Right lobe of liver (tissue), 4 donors: ENCODE data around the gene P2RX3.

ENCODE experiments used
- CTCF ChIP-seq, 4 donors: fragments of 200-600 bp in 3 of 4; fragments of 450-650 bp in 1 of 4; IDR thresholded peaks; one replicate each; pipeline versions ENCODE4 v1.5.1 to v1.8.0; 2016 to 2022; ENCODE audit warnings: antibody characterized with exemption in 4 of 4, mild to moderate bottlenecking in 2 of 4
- POLR2A ChIP-seq: fragments of 450-650 bp; IDR thresholded peaks from one replicate; pipeline ENCODE4 v1.6.1; 2017; ENCODE audit warnings: antibody characterized with exemption, mild to moderate bottlenecking
- donor health status: DM: no; HTN: no; CAD: no.
- donor health status: DM: no; HTN: no; CAD: no.
- donor health status: DM: no; HTN: yes; CAD: no.

GRCh38 chr11:57303280-57303989 lies 34.7 kb upstream of the P2RX3 start:
- TF ChIP-seq CTCF (IDR thresholded peaks at IDR 0.05) (no peak), POLR2A (no peak)
